Measurements from ENCODE around the gene GSG1.

DNA sequence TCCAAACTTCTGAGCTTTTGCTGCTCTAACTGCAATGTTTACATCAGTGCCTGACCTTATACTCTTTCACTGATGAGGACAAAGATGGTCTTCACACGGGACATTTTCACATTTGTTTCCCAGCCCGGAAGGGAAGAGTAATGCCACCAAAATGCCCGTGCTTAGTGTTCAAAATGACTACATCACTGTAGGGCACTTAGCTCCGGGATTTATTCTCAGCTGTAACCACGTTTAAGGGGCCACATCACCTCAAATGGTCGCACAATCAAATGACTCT, 2.9 kb downstream of the GSG1 start:
- TF ChIP-seq, protein P1, sequence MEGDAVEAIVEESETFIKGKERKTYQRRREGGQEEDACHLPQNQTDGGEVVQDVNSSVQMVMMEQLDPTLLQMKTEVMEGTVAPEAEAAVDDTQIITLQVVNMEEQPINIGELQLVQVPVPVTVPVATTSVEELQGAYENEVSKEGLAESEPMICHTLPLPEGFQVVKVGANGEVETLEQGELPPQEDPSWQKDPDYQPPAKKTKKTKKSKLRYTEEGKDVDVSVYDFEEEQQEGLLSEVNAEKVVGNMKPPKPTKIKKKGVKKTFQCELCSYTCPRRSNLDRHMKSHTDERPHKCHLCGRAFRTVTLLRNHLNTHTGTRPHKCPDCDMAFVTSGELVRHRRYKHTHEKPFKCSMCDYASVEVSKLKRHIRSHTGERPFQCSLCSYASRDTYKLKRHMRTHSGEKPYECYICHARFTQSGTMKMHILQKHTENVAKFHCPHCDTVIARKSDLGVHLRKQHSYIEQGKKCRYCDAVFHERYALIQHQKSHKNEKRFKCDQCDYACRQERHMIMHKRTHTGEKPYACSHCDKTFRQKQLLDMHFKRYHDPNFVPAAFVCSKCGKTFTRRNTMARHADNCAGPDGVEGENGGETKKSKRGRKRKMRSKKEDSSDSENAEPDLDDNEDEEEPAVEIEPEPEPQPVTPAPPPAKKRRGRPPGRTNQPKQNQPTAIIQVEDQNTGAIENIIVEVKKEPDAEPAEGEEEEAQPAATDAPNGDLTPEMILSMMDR (IDR thresholded peaks at IDR 0.05): no peak
- no peak for TF ChIP-seq POLR2A (IDR thresholded peaks at IDR 0.05)

Measured in thyroid gland (tissue), 4 donors.